ENCODE data around the gene MRTFA. TPM values are rescaled to one million over a fixed set of nuclear protein-coding genes. Genes with fewer than 3 reads are reported as not detected.

MRTFA gene
- total and polyA plus RNA-seq, 9 of the 15 experiments (the other 6 are each of a cell fraction or from before 2014, with no cell fraction given): 0.84 to 21.1 (median 3.7) TPM

- TF ChIP-seq PKNOX1 (IDR thresholded peaks at IDR 0.05) (peak; percentile 60), ZNF280B (CRISPR knock-in tag; IDR thresholded peaks at IDR 0.05) (no peak), FOS (IDR thresholded peaks at IDR 0.05; ENCODE audit: extremely low read depth, insufficient read length) (no peak), PML (IDR thresholded peaks at IDR 0.05; ENCODE audit: low read length) (no peak), ZNF184 (CRISPR knock-in tag; IDR thresholded peaks at IDR 0.05) (no peak), MAZ (CRISPR knock-in tag; conservative IDR thresholded peaks at IDR 0.05 in 1 of 2, IDR thresholded peaks at IDR 0.05 in 1 of 2) (no peak), PHB2 (IDR thresholded peaks at IDR 0.05; ENCODE audit: low read depth) (no peak), ATF6 (CRISPR knock-in tag; IDR thresholded peaks at IDR 0.05) (no peak), TFAP4 (CRISPR knock-in tag; IDR thresholded peaks at IDR 0.05; ENCODE audit: borderline replicate concordance) (no peak), NEUROD1 (IDR thresholded peaks at IDR 0.05; ENCODE audit: borderline replicate concordance, low read depth, low read length, partially characterized antibody) (no peak), ARID1B (IDR thresholded peaks at IDR 0.05) (peak; percentile 19; the same call in 1 of the 2 replicates), BRCA1 (IDR thresholded peaks at IDR 0.05) (no peak), BRCA1 (CRISPR knock-in tag; IDR thresholded peaks at IDR 0.05) (no peak), NR3C1 (CRISPR knock-in tag; IDR thresholded peaks at IDR 0.05) (no peak), ZNF79 (CRISPR knock-in tag; IDR thresholded peaks at IDR 0.05; ENCODE audit: low read depth) (no peak), ZNF347 (CRISPR knock-in tag; IDR thresholded peaks at IDR 0.05; ENCODE audit: low read depth) (no peak), TARDBP (IDR thresholded peaks at IDR 0.05) (no peak), GTF2A2 (tag; IDR thresholded peaks at IDR 0.05) (no peak), MEIS2 (IDR thresholded peaks at IDR 0.05; ENCODE audit: partially characterized antibody) (peak; percentile 80), NR2C2 (CRISPR knock-in tag; IDR thresholded peaks at IDR 0.05) (no peak), NR2C2 (tag; IDR thresholded peaks at IDR 0.05) (no peak), DACH1 (IDR thresholded peaks at IDR 0.05; ENCODE audit: partially characterized antibody) (no peak), ZNF764 (CRISPR knock-in tag; IDR thresholded peaks at IDR 0.05; ENCODE audit: low read depth) (no peak), ZNF140 (CRISPR knock-in tag; IDR thresholded peaks at IDR 0.05) (no peak), KLF16 (IDR thresholded peaks at IDR 0.05) (no peak)
These were observed 2.2 kb downstream of the MRTFA start (continued) for GRCh38 chr22:40634119-40634903.
